IPS-18c (cell line): ENCODE data around the gene DAP.

ENCODE experiments used
- H3K4me3 ChIP-seq: 2 replicates; pipeline ENCODE4 v1.7.0; 2013; ENCODE audit warnings: low read depth, mild to moderate bottlenecking, low read length, moderate library complexity; ENCODE audit not compliant: insufficient read depth
- H3K9me3 ChIP-seq: one replicate; pipeline ENCODE4 v1.6.1; 2013; ENCODE audit warnings: mild to moderate bottlenecking, low read length, moderate library complexity; ENCODE audit not compliant: control insufficient read depth, insufficient read depth

Gene DAP

GRCh38 chr5:10661401-10661800 lies 99.6 kb downstream of the DAP start:
- no peak overlapping the region for H3K4me3 ChIP-seq
- peaks cover 4% of the 10 kb centered on the region for H3K9me3 ChIP-seq

- Histone ChIP-seq H3K4me3 (no peak overlapping the region), H3K9me3 (peaks cover 4% of the 10 kb centered on the region)
Observed at GRCh38 chr5:10660720-10661387, 100.2 kb downstream of the DAP start.

GRCh38 chr5:10660135-10660534 lies 100.9 kb downstream of the DAP start:
- peaks cover 2% of the 10 kb centered on the region for H3K9me3 ChIP-seq
- no peak overlapping the region for H3K4me3 ChIP-seq

- no peak overlapping the region for H3K4me3 ChIP-seq
- H3K9me3 ChIP-seq, result peaks cover 2% of the 10 kb centered on the region
Observed at GRCh38 chr5:10658265-10658664, 102.8 kb downstream of the DAP start.

- H3K9me3 ChIP-seq, result no peaks in the 10 kb centered on the region
- no peak overlapping the region for H3K4me3 ChIP-seq
Observed at GRCh38 chr5:10655972-10656830, 104.8 kb downstream of the DAP start.

- no peak overlapping the region for H3K4me3 ChIP-seq
Observed at GRCh38 chr5:10655161-10655971, 105.7 kb downstream of the DAP start.

GRCh38 chr5:10654566-10654965 lies 106.5 kb downstream of the DAP start:
- Histone ChIP-seq H3K4me3 (no peak overlapping the region), H3K9me3 (no peaks in the 10 kb centered on the region)

More at GRCh38 chr5:10655161-10655971, 105.7 kb downstream of the DAP start:
- no peaks in the 10 kb centered on the region for H3K9me3 ChIP-seq

GRCh38 chr5:10653751-10654400 lies 107.2 kb downstream of the DAP start:
- Histone ChIP-seq H3K4me3 (no peak overlapping the region), H3K9me3 (no peaks in the 10 kb centered on the region)

- Histone ChIP-seq H3K9me3 (no peaks in the 10 kb centered on the region), H3K4me3 (no peak overlapping the region)
Observed at GRCh38 chr5:10653043-10653442, 108.0 kb downstream of the DAP start.

GRCh38 chr5:10652606-10653005 lies 108.4 kb downstream of the DAP start:
- H3K9me3 ChIP-seq, result no peaks in the 10 kb centered on the region
- H3K4me3 ChIP-seq, result no peak overlapping the region

- Histone ChIP-seq H3K9me3 (no peaks in the 10 kb centered on the region), H3K4me3 (no peak overlapping the region)
Observed at GRCh38 chr5:10652151-10652550, 108.9 kb downstream of the DAP start.

- no peaks in the 10 kb centered on the region for H3K9me3 ChIP-seq
Observed at GRCh38 chr5:10649666-10650380, 111.2 kb downstream of the DAP start.

GRCh38 chr5:10648806-10649665 lies 112.0 kb downstream of the DAP start:
- Histone ChIP-seq H3K4me3 (no peak overlapping the region), H3K9me3 (no peaks in the 10 kb centered on the region)

More at GRCh38 chr5:10649666-10650380, 111.2 kb downstream of the DAP start:
- H3K4me3 ChIP-seq, result no peak overlapping the region

- Histone ChIP-seq H3K4me3 (no peak overlapping the region), H3K9me3 (no peaks in the 10 kb centered on the region)
Observed at GRCh38 chr5:10647640-10648039, 113.4 kb downstream of the DAP start.

- H3K4me3 ChIP-seq, result no peak overlapping the region
Observed at GRCh38 chr5:10645671-10646070, 115.4 kb downstream of the DAP start.

GRCh38 chr5:10645146-10645545 lies 115.9 kb downstream of the DAP start:
- Histone ChIP-seq H3K9me3 (no peaks in the 10 kb centered on the region), H3K4me3 (no peak overlapping the region)

More at GRCh38 chr5:10645671-10646070, 115.4 kb downstream of the DAP start:
- H3K9me3 ChIP-seq, result no peaks in the 10 kb centered on the region
